HCT116 (cell line): Measurements from ENCODE around the gene TGFBR3. TPM values are rescaled to one million over a fixed set of nuclear protein-coding genes. Genes with fewer than 3 reads are reported as not detected.

Experiments used
- ATAC-seq: fragments of 200-7000 bp; cut with Tn5 transposase; 2 replicates; pipeline ENCODE4 v1.9.1; 2020; ENCODE audit warnings: mild to moderate bottlenecking, moderate library complexity
- BruUV-seq: library from RNA; stranded (reverse); fragments of 400-500 nt; replicated peaks from 2 replicates; lab custom pipeline; 2021; lab: Mats Ljungman, UMichigan
- CTCF ChIA-PET: fragments of 300-600 bp; sonication (Branson Sonifier 250); formaldehyde crosslinking; loops from one replicate; lab custom pipeline; 2021; ENCODE audit warnings: antibody characterized with exemption; lab: Charles Lee
- POLR2A ChIA-PET: fragments of 300-600, 350-600 bp; sonication (Branson Sonifier 250); formaldehyde crosslinking; loops from one replicate; lab custom pipeline; 2021; ENCODE audit warnings: antibody characterized with exemption; lab: Charles Lee
- RAD21 ChIA-PET, 2 experiments: fragments of 300-600 bp; sonication (Branson Sonifier 250); formaldehyde crosslinking; loops; one replicate each; lab custom pipeline; 2023; ENCODE audit warnings: low total read pairs in 2 of 2; ENCODE audit not compliant: uncharacterized antibody in 2 of 2, unreplicated experiment in 2 of 2, low non-redundant PET in 1 of 2; lab: Charles Lee
- DNase-seq: peaks from one replicate; pipeline ENCODE4 v3.0.0-alpha.2; 2010; ENCODE audit warnings: low read depth, low spot score
- H2AFZ ChIP-seq: fragments of 200-600 bp; shearing (Covaris generic), sonication (generic); 2 replicates; pipeline ENCODE4 v1.6.1; 2017; ENCODE audit warnings: low read depth, mixed run types, mixed read lengths, antibody characterized with exemption, low read length; ENCODE audit not compliant: poor library complexity, severe bottlenecking
- H3K27ac ChIP-seq: 2 replicates; pipeline ENCODE4 v1.5.1; 2012; ENCODE audit warnings: low read depth, low read length
- H3K27me3 ChIP-seq: fragments of 200-600 bp; sonication (generic); 2 replicates; pipeline ENCODE4 v1.6.1; 2016; ENCODE audit warnings: mixed run types, low read length, mixed read lengths; ENCODE audit not compliant: insufficient read depth
- H3K36me3 ChIP-seq, 2 experiments: fragments of 200-500 bp in 1 of 2; fragments of 200-600 bp in 1 of 2; sonication (Bioruptor generic) in 1 of 2; sonication (generic) in 1 of 2; 2 replicates each; pipeline versions ENCODE4 v1.5.1 to v1.6.1; 2014 to 2016; ENCODE audit warnings: low read length in 2 of 2, inconsistent platforms in 1 of 2, mixed read lengths in 1 of 2, mixed run types in 1 of 2; ENCODE audit not compliant: insufficient read depth in 2 of 2, control insufficient read depth in 1 of 2
- H3K4me1 ChIP-seq, 2 experiments: fragments of 200-600 bp in 1 of 2; sonication (generic) in 1 of 2; 2 replicates each; pipeline versions ENCODE4 v1.5.1 to v1.6.1; 2012 to 2017; ENCODE audit warnings: low read length in 2 of 2, inconsistent platforms in 1 of 2, mild to moderate bottlenecking in 1 of 2, mixed read lengths in 1 of 2, mixed run types in 1 of 2, moderate library complexity in 1 of 2; ENCODE audit not compliant: insufficient read depth in 2 of 2, control insufficient read depth in 1 of 2
- H3K4me2 ChIP-seq: fragments of 200-600 bp; sonication (generic); 2 replicates; pipeline ENCODE4 v1.6.1; 2017; ENCODE audit warnings: mixed run types, low read length, mixed read lengths
- H3K4me3 ChIP-seq, 2 experiments: fragments of 200-600 bp in 1 of 2; sonication (generic) in 1 of 2; replicated peaks in 1 of 2; 2 replicates each; pipeline ENCODE4 v1.5.1; 2011 to 2016; ENCODE audit warnings: low read length in 2 of 2, control low read depth in 1 of 2, low read depth in 1 of 2, mild to moderate bottlenecking in 1 of 2, mixed read lengths in 1 of 2, mixed run types in 1 of 2
- H3K79me2 ChIP-seq: fragments of 200-600 bp; sonication (generic); 2 replicates; pipeline ENCODE4 v1.6.1; 2017; ENCODE audit warnings: mild to moderate bottlenecking, mixed run types, low read length, moderate library complexity, mixed read lengths; ENCODE audit not compliant: insufficient read depth
- H3K9ac ChIP-seq: fragments of 200-600 bp; sonication (generic); 2 replicates; pipeline ENCODE4 v1.6.1; 2016; ENCODE audit warnings: low read length, mixed read lengths
- H3K9me2 ChIP-seq: fragments of 200-600 bp; sonication (generic), shearing (Covaris generic); 2 replicates; pipeline ENCODE4 v1.6.1; 2017; ENCODE audit warnings: mixed run types, mild to moderate bottlenecking, moderate library complexity; ENCODE audit not compliant: insufficient read depth
- H3K9me3 ChIP-seq, 2 experiments: fragments of 200-500 bp in 1 of 2; fragments of 200-600 bp in 1 of 2; sonication (Bioruptor generic) in 1 of 2; sonication (generic) in 1 of 2; 2 replicates each; pipeline ENCODE4 v1.6.1; 2014 to 2017; ENCODE audit warnings: low read length in 2 of 2, mixed read lengths in 2 of 2, inconsistent platforms in 1 of 2, low read depth in 1 of 2, mild to moderate bottlenecking in 1 of 2, mixed run types in 1 of 2, moderate library complexity in 1 of 2; ENCODE audit not compliant: control insufficient read depth in 1 of 2, insufficient read depth in 1 of 2
- H4K20me1 ChIP-seq: fragments of 200-600 bp; sonication (generic), shearing (Covaris generic); 2 replicates; pipeline ENCODE4 v1.6.1; 2017; ENCODE audit warnings: mixed run types, mild to moderate bottlenecking, moderate library complexity; ENCODE audit not compliant: insufficient read depth
- CEBPB ChIP-seq: IDR thresholded peaks from 2 replicates; pipeline ENCODE4 v1.6.1; 2012; ENCODE audit warnings: low read depth
- EGR1 ChIP-seq: IDR thresholded peaks from 2 replicates; pipeline ENCODE4 v1.6.1; 2012; ENCODE audit warnings: low read depth
- EZH2 ChIP-seq: fragments of 200-600 bp; sonication (generic); IDR thresholded peaks from 2 replicates; pipeline ENCODE4 v1.6.1; 2017; ENCODE audit warnings: antibody characterized with exemption, mixed run types
- EZH2phosphoT487 ChIP-seq: fragments of 200-600 bp; IDR thresholded peaks from 2 replicates; pipeline ENCODE4 v1.6.1; 2018; ENCODE audit warnings: antibody characterized with exemption, borderline replicate concordance
- FOSL1 ChIP-seq: IDR thresholded peaks from 2 replicates; pipeline ENCODE4 v1.6.1; 2012; ENCODE audit warnings: low read depth
- JUND ChIP-seq: IDR thresholded peaks from 2 replicates; pipeline ENCODE4 v1.6.1; 2012
- POLR2A ChIP-seq: IDR thresholded peaks from 2 replicates; pipeline ENCODE4 v1.7.0; 2011; ENCODE audit warnings: borderline replicate concordance; ENCODE audit not compliant: insufficient read depth, insufficient read length; ENCODE audit errors: extremely low read depth
- POLR2AphosphoS5 ChIP-seq: IDR thresholded peaks from 2 replicates; pipeline ENCODE4 v1.6.1; 2011; ENCODE audit warnings: mild to moderate bottlenecking, low read depth, low read length, moderate library complexity
- RAD21 ChIP-seq: IDR thresholded peaks from 2 replicates; pipeline ENCODE4 v1.6.1; 2012; ENCODE audit warnings: low read depth, mild to moderate bottlenecking
- REST ChIP-seq: IDR thresholded peaks from 2 replicates; pipeline ENCODE4 v1.6.1; 2012; ENCODE audit warnings: low read depth
- SIN3A ChIP-seq: IDR thresholded peaks from 2 replicates; pipeline ENCODE4 v1.6.1; 2012; ENCODE audit warnings: low read depth
- TCF7L2 ChIP-seq: IDR thresholded peaks from 2 replicates; pipeline ENCODE4 v1.7.0; 2011; ENCODE audit warnings: borderline replicate concordance, inconsistent platforms; ENCODE audit not compliant: insufficient read depth, insufficient read length; ENCODE audit errors: extremely low read depth
- YY1 ChIP-seq: IDR thresholded peaks from 2 replicates; pipeline ENCODE4 v1.6.1; 2011; ENCODE audit warnings: low read length, low read depth, moderate library complexity, mild to moderate bottlenecking; ENCODE audit not compliant: insufficient replicate concordance; ENCODE audit errors: extremely low read depth
- ZBTB33 ChIP-seq: IDR thresholded peaks from 2 replicates; pipeline ENCODE4 v1.6.1; 2011; ENCODE audit warnings: mild to moderate bottlenecking, low read length, moderate library complexity; ENCODE audit not compliant: insufficient replicate concordance; ENCODE audit errors: extremely low read depth
- ZFX ChIP-seq: fragments of 450-650 bp; IDR thresholded peaks from 2 replicates; pipeline ENCODE4 v1.6.1; 2017
- ZNF274 ChIP-seq: fragments of 200-500 bp; sonication (Bioruptor generic); IDR thresholded peaks from 2 replicates; pipeline ENCODE4 v1.6.1; 2014; ENCODE audit warnings: mild to moderate bottlenecking, low read depth, low read length, inconsistent platforms
- intact Hi-C: fragments of 100-400 bp; cut with micrococcal nuclease; formaldehyde crosslinking; loops from 2 replicates; pipeline ENCODE4 v1.10.0; 2022
- total RNA-seq: library from RNA; stranded (reverse); gene quantifications from one replicate; pipeline ENCODE4 v1.2.1, GENCODE V29; 2021; ENCODE audit not compliant: unreplicated experiment

TGFBR3 gene
- total RNA-seq, 1 experiment from 2014 or later: 7.1 TPM

DNA sequence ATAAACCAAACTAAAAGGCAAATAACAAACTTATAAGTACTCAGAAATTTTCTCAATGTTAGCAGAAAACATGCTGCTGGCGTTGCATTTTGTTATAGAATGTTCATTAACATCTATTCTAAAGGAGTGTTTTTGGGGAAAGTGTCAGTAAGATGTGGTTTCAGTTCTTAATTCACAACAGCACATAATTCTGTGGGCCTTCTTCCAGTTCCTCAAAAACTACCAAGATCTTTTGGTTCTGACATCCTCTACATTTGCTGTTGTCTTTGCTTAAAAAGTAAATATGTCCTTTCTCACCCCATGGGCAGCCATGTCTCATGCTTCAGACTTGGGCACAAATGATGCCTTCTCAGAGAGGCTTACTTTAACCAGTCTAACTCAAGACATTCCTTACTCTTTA is 232.8 kb downstream of the TGFBR3 start:
- TF ChIP-seq POLR2A (no peak), POLR2AphosphoS5 (no peak), ZFX (no peak), JUND (no peak)
- POLR2A ChIA-PET: no interaction called here
- DNase-seq: no peak
- CTCF ChIA-PET: no interaction called here
- H3K4me3 ChIP-seq: no peak overlapping the region
- no peaks in the 10 kb centered on the region for H3K36me3 ChIP-seq
- H3K9me3 ChIP-seq: no peaks in the 10 kb centered on the region
- H3K4me1 ChIP-seq: no peaks in the 10 kb centered on the region
- intact Hi-C loops: no loop called here
- no peaks in the 10 kb centered on the region for H3K27me3 ChIP-seq
- H4K20me1 ChIP-seq: no peaks in the 10 kb centered on the region
- H3K9me2 ChIP-seq: no peaks in the 10 kb centered on the region
- H3K79me2 ChIP-seq: no peaks in the 10 kb centered on the region
- RAD21 ChIA-PET: no interaction called here
- H3K4me2 ChIP-seq: no peak overlapping the region
- H2AFZ ChIP-seq: no peak overlapping the region
- no peak overlapping the region for H3K27ac ChIP-seq
- no peak for ATAC-seq
- no TSS peak for BruUV-seq
- H3K9ac ChIP-seq: no peak overlapping the region

DNA sequence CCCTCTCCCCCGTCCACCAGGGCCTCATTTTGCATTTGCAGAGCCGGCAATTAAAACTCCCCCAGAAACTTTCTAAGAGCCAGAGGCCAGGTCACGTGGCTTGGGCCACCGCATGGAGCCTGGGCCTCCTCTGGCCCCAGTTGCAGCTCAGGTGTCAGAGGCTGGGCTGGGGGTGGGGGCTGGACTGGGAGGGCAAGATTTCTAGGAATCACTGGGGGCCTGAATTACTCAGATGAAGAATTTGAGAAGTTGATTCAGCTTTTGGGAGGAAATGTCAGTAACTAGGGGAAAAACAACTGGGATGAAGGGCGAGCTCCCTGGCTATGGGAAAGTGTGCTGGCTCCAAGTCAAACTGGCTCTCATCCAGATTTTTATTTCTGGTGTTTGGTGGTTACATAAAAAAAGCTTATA is 234.3 kb downstream of the TGFBR3 start:
- H3K9me2 ChIP-seq: no peaks in the 10 kb centered on the region
- no peak overlapping the region for H2AFZ ChIP-seq
- no peak for ATAC-seq
- no peak overlapping the region for H3K4me3 ChIP-seq
- no peaks in the 10 kb centered on the region for H4K20me1 ChIP-seq
- intact Hi-C loops: no loop called here
- RAD21 ChIA-PET: no interaction called here
- H3K9ac ChIP-seq: no peak overlapping the region
- POLR2A ChIA-PET: no interaction called here
- H3K36me3 ChIP-seq: no peaks in the 10 kb centered on the region
- no peaks in the 10 kb centered on the region for H3K79me2 ChIP-seq
- BruUV-seq: no TSS peak
- H3K9me3 ChIP-seq: no peaks in the 10 kb centered on the region
- DNase-seq: no peak
- CTCF ChIA-PET: no interaction called here
- H3K27ac ChIP-seq: no peak overlapping the region
- no peaks in the 10 kb centered on the region for H3K4me1 ChIP-seq
- TF ChIP-seq REST: no peak
- TF ChIP-seq YY1: no peak
- TF ChIP-seq FOSL1: no peak
- TF ChIP-seq RAD21: no peak
- no peak for TF ChIP-seq ZFX
- no peak for TF ChIP-seq EZH2
- TF ChIP-seq CEBPB: no peak
- no peak for TF ChIP-seq ZNF274
- no peak for TF ChIP-seq SIN3A
- no peak for TF ChIP-seq POLR2AphosphoS5
- no peak for TF ChIP-seq EGR1
- TF ChIP-seq TCF7L2: no peak
- no peak for TF ChIP-seq EZH2phosphoT487
- no peak for TF ChIP-seq ZBTB33
- no peak for TF ChIP-seq JUND
- H3K4me2 ChIP-seq: no peak overlapping the region
- H3K27me3 ChIP-seq: no peaks in the 10 kb centered on the region
